ENCODE data around the gene CAD. TPM values are rescaled to one million over a fixed set of nuclear protein-coding genes. Genes with fewer than 3 reads are reported as not detected.

Gene CAD
- total RNA-seq, 1 experiment from 2014 or later, result 130 TPM

DNA sequence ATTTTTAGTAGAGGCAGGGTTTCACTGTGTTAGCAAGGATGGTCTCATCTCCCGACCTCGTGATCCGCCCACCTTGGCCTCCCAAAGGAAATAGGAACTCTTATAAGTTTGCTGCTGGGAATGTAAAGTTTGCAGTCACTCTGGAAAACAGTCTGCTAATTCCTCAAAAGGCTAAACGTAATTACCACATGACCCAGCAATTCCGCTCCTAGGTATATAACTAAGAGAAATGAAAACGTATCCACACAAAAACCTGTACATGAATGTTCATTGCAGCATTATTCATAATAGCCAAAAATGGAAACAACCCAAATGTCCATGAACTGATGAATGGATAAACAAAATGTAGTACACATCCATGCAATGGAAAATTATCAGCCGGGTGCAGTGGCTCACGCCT lies 27.2 kb upstream of the CAD start:
- no peak overlapping the region for H3K27ac ChIP-seq (ENCODE audit: insufficient read length, low read depth, low read length)

More for the DNA sequence above, 27.2 kb upstream of the CAD start:
- no peak overlapping the region for H2BK5ac ChIP-seq (ENCODE audit: insufficient read length, low read length)
- no peak overlapping the region for H4K8ac ChIP-seq (replicated peaks; ENCODE audit: insufficient read length, low read depth, low read length)
- no peak for DNase-seq
- no peaks in the 10 kb centered on the region; a peak in 1 of 5 replicates for H3K9me3 Mint-ChIP-seq
- H3K4ac ChIP-seq (ENCODE audit: low read depth, low read length), result no peak overlapping the region
- no peaks in the 10 kb centered on the region for H3K4me1 ChIP-seq (ENCODE audit: insufficient read depth, low read length)
- TF ChIP-seq, protein P1, sequence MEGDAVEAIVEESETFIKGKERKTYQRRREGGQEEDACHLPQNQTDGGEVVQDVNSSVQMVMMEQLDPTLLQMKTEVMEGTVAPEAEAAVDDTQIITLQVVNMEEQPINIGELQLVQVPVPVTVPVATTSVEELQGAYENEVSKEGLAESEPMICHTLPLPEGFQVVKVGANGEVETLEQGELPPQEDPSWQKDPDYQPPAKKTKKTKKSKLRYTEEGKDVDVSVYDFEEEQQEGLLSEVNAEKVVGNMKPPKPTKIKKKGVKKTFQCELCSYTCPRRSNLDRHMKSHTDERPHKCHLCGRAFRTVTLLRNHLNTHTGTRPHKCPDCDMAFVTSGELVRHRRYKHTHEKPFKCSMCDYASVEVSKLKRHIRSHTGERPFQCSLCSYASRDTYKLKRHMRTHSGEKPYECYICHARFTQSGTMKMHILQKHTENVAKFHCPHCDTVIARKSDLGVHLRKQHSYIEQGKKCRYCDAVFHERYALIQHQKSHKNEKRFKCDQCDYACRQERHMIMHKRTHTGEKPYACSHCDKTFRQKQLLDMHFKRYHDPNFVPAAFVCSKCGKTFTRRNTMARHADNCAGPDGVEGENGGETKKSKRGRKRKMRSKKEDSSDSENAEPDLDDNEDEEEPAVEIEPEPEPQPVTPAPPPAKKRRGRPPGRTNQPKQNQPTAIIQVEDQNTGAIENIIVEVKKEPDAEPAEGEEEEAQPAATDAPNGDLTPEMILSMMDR (conservative IDR thresholded peaks at IDR 0.05), result no peak
- no peaks in the 10 kb centered on the region for H3K79me2 ChIP-seq (ENCODE audit: insufficient read depth, low read length)
- H2AFZ ChIP-seq (ENCODE audit: low read length), result no peak overlapping the region
- no peaks in the 10 kb centered on the region; the same call in 1 of the 2 replicates for H3K27me3 Mint-ChIP-seq (ENCODE audit: low read depth)
- no peak overlapping the region for H2BK15ac ChIP-seq (ENCODE audit: low read depth, low read length)
- no peaks in the 10 kb centered on the region for H3K27me3 ChIP-seq (ENCODE audit: insufficient read depth, low read length)
- H3K79me1 ChIP-seq (ENCODE audit: insufficient read depth, low read depth, low read length, poor library complexity, severe bottlenecking), result no peaks in the 10 kb centered on the region
- no peak overlapping the region for H3K4me3 Mint-ChIP-seq
- no peak overlapping the region for H4K5ac ChIP-seq (ENCODE audit: insufficient read length, low read depth, low read length)
- H3K9ac ChIP-seq (ENCODE audit: extremely low read depth, insufficient read length, low read length), result no peak overlapping the region
- no peak overlapping the region for H3K18ac ChIP-seq (ENCODE audit: insufficient read length, low read depth, low read length)
- H2AK5ac ChIP-seq (ENCODE audit: insufficient read length, low read length), result no peak overlapping the region
- H3K27ac Mint-ChIP-seq, result no peak overlapping the region
- no peak overlapping the region for H3T11ph ChIP-seq (ENCODE audit: low read length)
- no CpG with 5 or more reads among the region's 8 CpGs for WGBS (ENCODE audit: extremely low coverage, insufficient read length, low lambda C conversion rate)
- no peak overlapping the region for H3K4me2 ChIP-seq (ENCODE audit: insufficient read depth, insufficient read length, low read length)
- no peak overlapping the region for H4K91ac ChIP-seq (ENCODE audit: insufficient read length, low read depth, low read length)
- no peaks in the 10 kb centered on the region for H3K23me2 ChIP-seq (ENCODE audit: insufficient read length, low read depth, low read length, poor library complexity, severe bottlenecking)
- no peaks in the 10 kb centered on the region for H3K4me1 Mint-ChIP-seq
- no peak overlapping the region for H2BK20ac ChIP-seq (ENCODE audit: low read depth, low read length, poor library complexity, severe bottlenecking)
- no peak overlapping the region for H2BK120ac ChIP-seq (ENCODE audit: low read depth, low read length, poor library complexity, severe bottlenecking)
- no peaks in the 10 kb centered on the region for H3K36me3 Mint-ChIP-seq (ENCODE audit: insufficient read depth in 1 of 3, low read depth in 3 of 3)
- no peak overlapping the region for H2BK12ac ChIP-seq (ENCODE audit: insufficient read length, low read depth, low read length)
- H3K56ac ChIP-seq (ENCODE audit: insufficient read length, low read depth, low read length), result no peak overlapping the region
- no peaks in the 10 kb centered on the region for H4K20me1 ChIP-seq (ENCODE audit: control insufficient read depth, insufficient read depth, insufficient read length)
- no peak overlapping the region for H3K23ac ChIP-seq (ENCODE audit: insufficient read length, low read depth, low read length)
- H3K14ac ChIP-seq (ENCODE audit: insufficient read depth, low read length), result no peak overlapping the region
- no peaks in the 10 kb centered on the region for H3K9me3 ChIP-seq (ENCODE audit: control insufficient read depth, low read depth, low read length)

Data from H9 (cell line).